H1 (cell line): ENCODE data around the gene GARNL3. TPM values are rescaled to one million over a fixed set of nuclear protein-coding genes. Genes with fewer than 3 reads are reported as not detected.

ENCODE experiments used
- CTCF ChIA-PET: fragments of 300-600 bp; sonication (Branson Sonifier 250); formaldehyde crosslinking; loops from one replicate; lab custom pipeline; 2021; ENCODE audit not compliant: partially characterized antibody; lab: Charles Lee
- POLR2A ChIA-PET: fragments of 300-600 bp; sonication (Branson Sonifier 250); formaldehyde crosslinking; loops from one replicate; lab custom pipeline; 2021; ENCODE audit warnings: inconsistent platforms; ENCODE audit not compliant: partially characterized antibody; lab: Charles Lee
- DNase-seq, 2 experiments: peaks; one replicate each; pipeline versions ENCODE4 v3.0.0 to v3.0.0-alpha.2; 2010 to 2022; ENCODE audit warnings: low spot score in 2 of 2, low read depth in 1 of 2, mixed read lengths in 1 of 2
- FAIRE-seq: peaks from 2 replicates; lab custom pipeline; 2011; peaks lifted over from hg19 to GRCh38; lab: Jason Lieb, UNC
- H2AFZ ChIP-seq: 2 replicates; pipeline ENCODE4 v1.8.1; 2012; ENCODE audit warnings: low read length, inconsistent platforms
- H2AK5ac ChIP-seq: 2 replicates; pipeline ENCODE4 v1.6.1; 2013; ENCODE audit warnings: low read depth, low read length
- H2BK120ac ChIP-seq: replicated peaks from 2 replicates; pipeline ENCODE3; 2013; ENCODE audit warnings: low read depth, low read length, inconsistent platforms
- H2BK12ac ChIP-seq: 2 replicates; pipeline ENCODE4 v1.6.1; 2013; ENCODE audit warnings: low read depth, low read length
- H2BK15ac ChIP-seq: 2 replicates; pipeline ENCODE4 v1.6.1; 2013; ENCODE audit warnings: low read length
- H2BK20ac ChIP-seq: 2 replicates; pipeline ENCODE4 v1.6.1; 2013; ENCODE audit warnings: low read length
- H2BK5ac ChIP-seq: 2 replicates; pipeline ENCODE4 v1.6.1; 2013; ENCODE audit warnings: low read depth, low read length
- H3K14ac ChIP-seq: 2 replicates; pipeline ENCODE4 v1.6.1; 2013; ENCODE audit warnings: inconsistent platforms; ENCODE audit not compliant: insufficient read length
- H3K18ac ChIP-seq: 2 replicates; pipeline ENCODE4 v1.6.1; 2013; ENCODE audit warnings: low read length; ENCODE audit errors: extremely low read depth
- H3K23ac ChIP-seq: 2 replicates; pipeline ENCODE4 v1.6.1; 2013; ENCODE audit warnings: inconsistent platforms; ENCODE audit not compliant: insufficient read length
- H3K23me2 ChIP-seq: 2 replicates; pipeline ENCODE4 v1.6.1; 2013; ENCODE audit warnings: low read depth, low read length
- H3K27ac ChIP-seq: 2 replicates; pipeline ENCODE4 v1.6.1; 2011; ENCODE audit warnings: low read depth, low read length, inconsistent platforms
- H3K27me3 ChIP-seq, 4 experiments: replicated peaks in 1 of 4; 1 replicate in 1 of 4; 2 replicates in 3 of 4; pipeline versions ENCODE4 v1.6.1 to v1.8.1; 2011 to 2013; ENCODE audit warnings: low read length in 3 of 4, mild to moderate bottlenecking in 3 of 4, inconsistent platforms in 2 of 4, mixed read lengths in 2 of 4, moderate library complexity in 1 of 4; ENCODE audit not compliant: control insufficient read depth in 3 of 4, insufficient read depth in 3 of 4; ENCODE audit errors: extremely low read depth in 1 of 4
- H3K36me3 ChIP-seq, 4 experiments: 2 replicates each; pipeline versions ENCODE4 v1.6.1 to v1.8.1; 2011 to 2013; ENCODE audit warnings: mild to moderate bottlenecking in 4 of 4, low read length in 3 of 4, moderate library complexity in 2 of 4, control low read depth in 1 of 4, inconsistent platforms in 1 of 4; ENCODE audit not compliant: insufficient read depth in 4 of 4, control insufficient read depth in 2 of 4
- H3K4ac ChIP-seq: replicated peaks from 2 replicates; pipeline ENCODE3; 2013; ENCODE audit warnings: low read length, low read depth, mixed read lengths, inconsistent platforms; ENCODE audit not compliant: insufficient read length
- H3K4me1 ChIP-seq, 4 experiments: replicated peaks in 1 of 4; 1 replicate in 1 of 4; 2 replicates in 3 of 4; pipeline versions ENCODE4 v1.6.1 to v1.8.1; 2011 to 2013; ENCODE audit warnings: low read length in 3 of 4, inconsistent platforms in 2 of 4, mixed read lengths in 1 of 4; ENCODE audit not compliant: insufficient read depth in 4 of 4, control insufficient read depth in 3 of 4
- H3K4me2 ChIP-seq, 2 experiments: 2 replicates each; pipeline versions ENCODE4 v1.6.1 to v1.8.1; 2011 to 2013; ENCODE audit warnings: low read depth in 2 of 2, low read length in 2 of 2, control low read depth in 1 of 2, inconsistent platforms in 1 of 2, mild to moderate bottlenecking in 1 of 2; ENCODE audit not compliant: insufficient read depth in 1 of 2
- H3K4me3 ChIP-seq, 4 experiments: fragments of 200-600, 300-600 bp in 1 of 4; sonication (generic), shearing (Covaris generic), sonication (Bioruptor Twin) in 1 of 4; 2 replicates each; pipeline versions ENCODE4 v1.5.1 to v1.8.1; 2011 to 2016; ENCODE audit warnings: low read length in 4 of 4, low read depth in 3 of 4, control low read depth in 2 of 4, inconsistent platforms in 2 of 4, mild to moderate bottlenecking in 2 of 4, mixed read lengths in 1 of 4, moderate library complexity in 1 of 4; ENCODE audit not compliant: insufficient read depth in 2 of 4; ENCODE audit errors: extremely low read depth in 1 of 4
- H3K56ac ChIP-seq: replicated peaks from 2 replicates; pipeline ENCODE3; 2013; ENCODE audit warnings: low read depth, mild to moderate bottlenecking, mixed read lengths, low read length, inconsistent platforms; ENCODE audit not compliant: insufficient read length
- H3K79me1 ChIP-seq: 2 replicates; pipeline ENCODE4 v1.6.1; 2013; ENCODE audit warnings: low read depth, low read length, control low read depth
- H3K79me2 ChIP-seq, 2 experiments: 2 replicates each; pipeline versions ENCODE4 v1.6.1 to v1.8.1; 2012 to 2013; ENCODE audit warnings: low read length in 2 of 2, mild to moderate bottlenecking in 2 of 2, inconsistent platforms in 1 of 2; ENCODE audit not compliant: insufficient read depth in 2 of 2, control insufficient read depth in 1 of 2
- H3K9ac ChIP-seq, 4 experiments: replicated peaks in 1 of 4; 1 replicate in 1 of 4; 2 replicates in 3 of 4; pipeline versions ENCODE4 v1.6.1 to v1.8.1; 2011 to 2013; ENCODE audit warnings: low read depth in 3 of 4, low read length in 3 of 4, control low read depth in 2 of 4, mild to moderate bottlenecking in 2 of 4, moderate library complexity in 2 of 4, inconsistent platforms in 1 of 4; ENCODE audit errors: extremely low read depth in 1 of 4
- H3K9me3 ChIP-seq, 2 experiments: 2 replicates each; pipeline versions ENCODE4 v1.6.1 to v1.8.1; 2012 to 2013; ENCODE audit warnings: mild to moderate bottlenecking in 2 of 2, moderate library complexity in 2 of 2, control low read depth in 1 of 2, inconsistent platforms in 1 of 2, low read depth in 1 of 2, low read length in 1 of 2, mixed read lengths in 1 of 2; ENCODE audit not compliant: insufficient read depth in 2 of 2
- H4K20me1 ChIP-seq, 2 experiments: replicated peaks in 1 of 2; 2 replicates each; pipeline versions ENCODE3 to v1.8.1; 2011 to 2013; ENCODE audit warnings: inconsistent platforms in 2 of 2, low read length in 2 of 2, mild to moderate bottlenecking in 1 of 2; ENCODE audit not compliant: insufficient read depth in 2 of 2, control insufficient read depth in 1 of 2
- H4K5ac ChIP-seq: 2 replicates; pipeline ENCODE4 v1.6.1; 2013; ENCODE audit warnings: low read length, low read depth, mixed read lengths, inconsistent platforms; ENCODE audit not compliant: insufficient read length
- H4K8ac ChIP-seq: 2 replicates; pipeline ENCODE4 v1.8.0; 2013; ENCODE audit warnings: mild to moderate bottlenecking, moderate library complexity, low read length, inconsistent platforms; ENCODE audit not compliant: insufficient read depth; ENCODE audit errors: extremely low read depth
- H4K91ac ChIP-seq: replicated peaks from 2 replicates; pipeline ENCODE3; 2013; ENCODE audit warnings: low read length, mixed read lengths, inconsistent platforms; ENCODE audit not compliant: insufficient read length
- BCL11A ChIP-seq, 2 experiments: IDR thresholded peaks; one replicate each; pipeline ENCODE4 v1.6.1; 2011; ENCODE audit warnings: low read depth in 2 of 2, low read length in 2 of 2, mild to moderate bottlenecking in 2 of 2
- CBX5 ChIP-seq: fragments of 300-800, 300-1000 bp; sonication (generic); IDR thresholded peaks from 2 replicates; pipeline ENCODE4 v1.7.1; 2016; ENCODE audit warnings: antibody characterized with exemption, low read length, low read depth
- CHD2 ChIP-seq: IDR thresholded peaks from 2 replicates; pipeline ENCODE4 v1.6.1; 2012; ENCODE audit warnings: low read length, improper control_type of control experiment
- CTCF ChIP-seq, 3 experiments: IDR thresholded peaks; 1 replicate in 2 of 3; 2 replicates in 1 of 3; pipeline versions ENCODE4 v1.5.1 to v1.6.1; 2011; ENCODE audit warnings: low read length in 3 of 3, mild to moderate bottlenecking in 3 of 3, inconsistent platforms in 2 of 3, low read depth in 1 of 3, moderate library complexity in 1 of 3; ENCODE audit not compliant: insufficient read depth in 1 of 3; ENCODE audit errors: control extremely low read depth in 1 of 3
- EZH2 ChIP-seq: fragments of 200-600 bp; sonication (generic); IDR thresholded peaks from 2 replicates; pipeline ENCODE4 v1.7.1; 2012; ENCODE audit warnings: low read depth, mild to moderate bottlenecking, moderate library complexity, low read length, inconsistent platforms; ENCODE audit not compliant: severe bottlenecking
- GABPA ChIP-seq: IDR thresholded peaks from 2 replicates; pipeline ENCODE4 v1.6.1; 2011; ENCODE audit warnings: mild to moderate bottlenecking, low read length, moderate library complexity, borderline replicate concordance; ENCODE audit not compliant: insufficient read depth
- PHF8 ChIP-seq: fragments of 200-600 bp; sonication (generic); conservative IDR thresholded peaks from 2 replicates; pipeline ENCODE4 v1.7.1; 2012; ENCODE audit warnings: low read depth, mild to moderate bottlenecking, inconsistent platforms, low read length, moderate library complexity
- RNF2 ChIP-seq: fragments of 200-900, 300-1000 bp; sonication (generic); IDR thresholded peaks from 2 replicates; pipeline ENCODE4 v1.7.1; 2016; ENCODE audit warnings: borderline replicate concordance, low read depth, mild to moderate bottlenecking, antibody characterized with exemption, low read length; ENCODE audit not compliant: poor library complexity, severe bottlenecking; ENCODE audit errors: missing control alignments
- TEAD4 ChIP-seq: IDR thresholded peaks from 2 replicates; pipeline ENCODE4 v1.6.1; 2012; ENCODE audit warnings: low read depth, low read length, inconsistent platforms, mixed read lengths
- USF2 ChIP-seq: IDR thresholded peaks from 2 replicates; pipeline ENCODE4 v1.6.1; 2011; ENCODE audit warnings: low read length, improper control_type of control experiment
- WGBS, 2 experiments: shearing (Covaris generic) in 1 of 2; methylation state at CpG; one replicate each; pipeline versions ENCODE4 v1.1.6 to v1.1.7; 2013 to 2015; ENCODE audit warnings: low lambda C conversion rate in 2 of 2, mixed read lengths in 2 of 2, inconsistent platforms in 1 of 2, low coverage in 1 of 2, missing lambda C conversion rate in 1 of 2; ENCODE audit not compliant: insufficient replicate concordance in 2 of 2, insufficient coverage in 1 of 2, insufficient read length in 1 of 2; ENCODE audit errors: extremely low coverage in 1 of 2, missing lambda C conversion rate in 1 of 2; 5-methylcytosine and 5-hydroxymethylcytosine counted together
- polyA plus RNA-seq, 7 experiments: library from polyadenylated mRNA; depleted of rRNA in 3 of 7; stranded (reverse) in 5 of 7; unstranded in 2 of 7; fragments of >200 nt in 5 of 7; fragments of 200-250 nt in 2 of 7; gene quantifications; 1 replicate in 5 of 7; 2 replicates in 1 of 7; 4 replicates in 1 of 7; pipeline versions ENCODE4 v1.2.1 to v1.2.3, GENCODE V29; 2011 to 2013; ENCODE audit warnings: missing spikeins in 2 of 7, mixed read lengths in 2 of 7
- total RNA-seq: library from RNA; stranded (reverse); fragmentation: NEBNext Ultra II Directional; extraction: Animal tissue kit (Norgen Biotek cat#: 25700); gene quantifications from 2 replicates; pipeline ENCODE4 v1.2.1, GENCODE V29; 2021

Gene GARNL3
- total and polyA plus RNA-seq, 2 of the 8 experiments (the other 6 are each of a cell fraction or from before 2014, with no cell fraction given) = 6.5 to 18.3 TPM

- Histone ChIP-seq H3K4ac (no peak overlapping the region), H2AK5ac (no peak overlapping the region), H2BK12ac (no peak overlapping the region), H3K9me3 (no peaks in the 10 kb centered on the region), H2AFZ (no peak overlapping the region), H4K20me1 (no peaks in the 10 kb centered on the region), H3K27ac (no peak overlapping the region), H3K4me1 (peaks cover 0 to 2% (median 0%) of the 10 kb centered on the region in 4 experiments; a peak in 1 of 7 replicates), H3K79me1 (no peaks in the 10 kb centered on the region), H2BK20ac (no peak overlapping the region), H3K14ac (no peak overlapping the region), H3K23ac (no peak overlapping the region), H4K8ac (no peak overlapping the region), H3K9ac (no peak overlapping the region), H3K79me2 (no peaks in the 10 kb centered on the region), H3K4me2 (no peak overlapping the region), H3K27me3 (no peaks in the 10 kb centered on the region; a peak in 3 of 7 replicates), H3K18ac (no peak overlapping the region), H4K5ac (no peak overlapping the region), H2BK120ac (no peak overlapping the region), H2BK5ac (no peak overlapping the region), H4K91ac (no peak overlapping the region), H3K36me3 (no peaks in the 10 kb centered on the region), H3K23me2 (no peaks in the 10 kb centered on the region), H2BK15ac (no peak overlapping the region), H3K56ac (no peak overlapping the region), H3K4me3 (no peak overlapping the region)
- FAIRE-seq (no peak), DNase-seq (no peak)
- WGBS, 2 experiments = 94% methylated on average over 2 of the region's 2 CpGs; no CpG with 5 or more reads in 1 of the 2 experiments
- CTCF ChIA-PET = interaction anchor here (0.6 kb wide), 1 partner anchor 34 kb away, joined by 3 read pairs; no protein-coding TSS in a partner anchor
- POLR2A ChIA-PET = interaction anchor here (0.9 to 1.4 kb wide), 2 partner anchors 10 to 59 kb away, joined by 3 to 4 read pairs; no protein-coding TSS in a partner anchor
- no peak for TF ChIP-seq RNF2
- TF ChIP-seq TEAD4 = no peak
- no peak for TF ChIP-seq CTCF (IDR thresholded peaks at IDR 0.05; ENCODE audit: control extremely low read depth in 1 of 3, insufficient read depth in 1 of 3, low read depth in 1 of 3, low read length in 3 of 3)
- no peak for TF ChIP-seq USF2
- no peak for TF ChIP-seq CHD2
- no peak for TF ChIP-seq GABPA
- TF ChIP-seq EZH2 = no peak
- TF ChIP-seq CBX5 = no peak
- no peak for TF ChIP-seq BCL11A (IDR thresholded peaks at IDR 0.05; ENCODE audit: low read depth in 2 of 2, low read length in 2 of 2)
- TF ChIP-seq PHF8 = no peak
These were observed 125.6 kb downstream of the GARNL3 start for GRCh38 chr9:127390248-127390545.
